RKO (cell line): Measurements from ENCODE around the gene YBX2.
"Not testable (repeated sequence)": the region's sequence is repeated elsewhere in the genome, so short reads cannot be mapped to it uniquely, and the experiment has no call there.

ENCODE experiments used
- DNase-seq: peaks from one replicate; pipeline ENCODE4 v3.0.0-alpha.2; 2016; ENCODE audit warnings: low spot score

YBX2 gene

DNA sequence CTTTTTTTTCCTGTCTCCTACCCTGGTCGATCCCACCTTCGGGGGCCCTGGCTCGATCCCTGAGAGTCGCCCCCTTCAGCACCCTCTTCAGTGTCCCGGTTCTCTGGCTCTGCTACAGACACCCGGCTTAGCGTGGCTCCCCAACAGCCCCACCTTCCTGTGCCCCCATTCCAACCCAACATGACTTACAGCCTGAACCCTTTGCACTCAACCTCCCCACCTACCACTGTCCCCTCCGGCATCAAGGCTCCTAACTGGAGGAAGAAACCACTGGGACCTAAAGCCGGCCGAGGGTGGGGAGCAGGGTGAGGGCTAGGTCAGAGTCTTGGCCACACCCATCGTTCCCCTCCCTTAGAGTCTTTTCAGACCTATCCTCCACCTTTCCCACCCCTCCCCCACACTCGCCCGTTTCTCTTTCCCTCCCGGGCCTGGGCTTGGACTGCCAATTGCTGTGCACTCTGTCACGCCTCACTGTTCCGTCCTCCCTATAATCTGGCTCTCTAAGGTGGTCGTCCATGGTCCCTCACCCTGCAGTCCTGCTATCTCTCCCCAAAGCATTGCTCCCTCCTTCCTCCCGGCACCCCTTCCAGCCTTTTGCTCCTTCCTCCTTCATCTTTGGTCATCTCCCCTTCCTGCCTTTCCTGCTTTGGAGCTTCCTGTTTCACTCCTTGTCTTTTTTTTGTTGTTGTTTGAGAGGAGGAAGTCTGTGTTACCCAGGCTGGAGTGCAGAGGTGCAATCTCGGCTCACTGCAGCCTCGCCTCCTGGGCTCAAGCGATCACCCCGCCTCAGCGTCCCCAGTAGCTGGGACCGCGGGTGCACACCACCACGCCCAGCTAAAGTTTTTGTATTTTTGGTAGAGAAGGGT lies 31.3 kb downstream of the YBX2 start:
- no peak for DNase-seq

DNA sequence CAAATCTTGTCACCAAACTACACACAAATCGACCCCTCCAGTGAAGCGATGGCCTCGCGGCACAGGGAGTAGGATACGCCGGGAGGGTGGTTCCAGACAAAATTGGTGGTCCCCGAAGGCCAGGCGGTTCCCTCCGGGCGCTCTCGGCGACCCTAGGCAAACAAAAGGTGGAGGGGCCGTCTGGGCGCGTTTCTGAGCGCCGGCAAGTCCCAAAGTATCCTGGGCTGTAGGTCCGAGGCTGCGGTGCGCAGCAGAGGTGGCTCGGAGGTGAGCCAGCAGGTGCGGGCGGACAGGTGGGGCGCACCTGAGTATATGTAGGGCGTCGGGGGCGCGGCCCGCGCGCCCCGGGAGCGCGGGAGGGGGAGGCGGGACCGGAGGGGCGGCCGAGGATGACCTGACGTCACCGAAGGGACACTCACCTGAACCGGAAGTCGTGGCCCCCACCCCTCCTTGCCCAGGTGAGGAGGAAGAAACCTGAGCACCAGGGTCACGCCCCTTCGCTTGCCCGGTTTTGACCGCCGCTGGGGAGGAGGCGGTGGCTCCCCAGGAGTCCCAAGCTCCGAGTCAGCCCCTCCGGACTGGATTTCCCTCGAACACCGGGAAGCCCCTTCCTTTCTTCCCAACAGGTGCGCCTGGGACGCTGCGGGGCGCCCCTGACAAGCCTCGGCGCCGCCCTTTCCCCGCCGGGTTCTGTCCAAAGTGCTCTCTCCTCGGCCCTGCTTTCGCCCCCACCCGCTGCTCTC lies 32.1 kb downstream of the YBX2 start, which contains the start of gene CLDN7:
CLDN7 (minus strand) TSS at position 287 of the 743 bp plus-strand sequence. CDS start 435 bp downstream, outside the sequence.
- no peak for DNase-seq

DNA sequence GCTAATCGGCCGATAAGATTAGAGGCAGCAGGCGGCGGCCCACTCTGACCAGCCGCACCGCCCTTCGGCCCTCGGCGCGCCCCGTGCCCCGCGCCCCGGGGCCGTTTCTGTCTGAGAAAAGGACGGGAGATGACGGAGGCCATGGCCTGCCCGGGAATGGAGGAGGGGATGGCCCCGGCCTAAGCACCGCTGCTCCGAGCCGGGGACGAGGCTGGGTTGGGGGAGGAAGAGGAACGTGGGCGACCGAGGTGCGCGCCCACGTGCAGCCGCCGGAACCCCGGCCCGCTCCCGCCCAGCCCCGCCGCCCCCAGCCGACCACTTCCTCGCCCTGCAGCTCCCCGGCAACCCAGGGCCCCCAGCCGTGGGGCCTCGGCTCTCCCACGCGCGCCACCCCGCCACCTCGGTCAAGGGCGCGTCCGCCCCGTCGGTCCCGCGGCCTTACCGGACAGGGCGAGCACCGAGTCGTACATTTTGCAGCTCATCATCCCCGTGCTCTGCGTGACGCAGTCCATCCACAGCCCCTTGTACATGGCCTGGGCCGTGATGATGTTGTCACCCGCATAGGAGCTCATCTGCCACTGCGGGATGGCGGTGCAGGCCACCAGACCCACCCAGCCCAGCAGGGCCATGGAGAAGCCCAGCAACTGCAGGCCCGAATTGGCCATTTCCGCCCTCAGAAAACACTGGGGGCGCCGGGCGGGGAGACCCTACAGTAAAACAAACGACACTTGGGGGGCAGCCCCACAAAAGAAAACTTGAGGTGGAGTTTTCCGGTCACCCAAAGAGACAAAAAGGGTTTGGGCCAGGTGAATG lies 32.9 kb downstream of the YBX2 start:
- no peak for DNase-seq

DNA sequence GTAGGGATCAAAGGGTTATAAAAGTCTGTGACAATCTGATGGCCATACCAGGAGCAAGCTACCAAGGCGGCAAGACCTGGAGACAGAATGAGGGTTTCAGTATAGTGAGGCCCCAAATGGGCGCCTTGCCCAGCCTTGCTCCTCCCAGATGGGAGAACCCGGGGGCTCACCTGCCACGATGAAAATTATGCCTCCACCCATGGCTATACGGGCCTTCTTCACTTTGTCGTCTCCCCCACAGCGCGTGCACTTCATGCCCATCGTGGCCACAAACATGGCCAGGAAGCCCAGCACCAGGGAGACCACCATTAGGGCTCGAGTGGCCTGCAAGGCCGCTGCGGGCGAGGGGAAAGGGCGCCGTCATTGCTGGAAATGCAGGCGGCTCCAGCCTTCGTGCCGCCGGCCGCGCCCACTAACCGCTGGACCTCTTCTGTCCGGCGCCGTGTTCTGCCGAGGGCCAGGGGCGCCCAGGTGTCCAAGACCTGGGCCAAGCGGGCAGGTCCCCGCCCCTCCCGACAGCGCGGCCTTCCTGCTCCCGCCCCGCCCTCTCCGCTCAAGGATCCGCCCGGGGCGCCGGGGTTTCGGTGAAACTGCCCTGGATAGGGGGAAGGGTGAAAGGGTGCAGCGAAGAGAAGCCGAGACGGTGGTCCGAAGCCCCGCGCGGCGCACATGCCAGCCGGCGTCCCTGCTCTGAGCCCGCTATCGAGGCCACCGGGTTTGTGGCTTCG lies 33.6 kb downstream of the YBX2 start:
- DNase-seq = peak; percentile 42

DNA sequence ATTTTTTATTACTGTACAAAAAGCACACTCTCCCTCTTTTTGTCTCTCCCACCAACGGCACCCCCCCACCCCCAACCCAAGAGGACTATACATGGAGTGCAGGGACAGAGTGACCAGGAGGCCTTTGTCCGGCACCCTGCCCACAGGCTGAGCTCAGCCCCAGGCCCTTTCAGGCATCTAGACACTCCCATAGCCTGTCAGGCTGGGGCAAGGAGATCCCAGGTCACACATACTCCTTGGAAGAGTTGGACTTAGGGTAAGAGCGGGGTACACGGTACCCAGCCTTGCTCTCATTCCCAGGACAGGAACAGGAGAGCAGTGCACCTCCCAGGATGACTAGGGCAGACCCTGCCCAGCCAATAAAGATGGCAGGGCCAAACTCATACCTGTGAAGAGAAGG lies 34.3 kb downstream of the YBX2 start:
- no peak for DNase-seq

DNA sequence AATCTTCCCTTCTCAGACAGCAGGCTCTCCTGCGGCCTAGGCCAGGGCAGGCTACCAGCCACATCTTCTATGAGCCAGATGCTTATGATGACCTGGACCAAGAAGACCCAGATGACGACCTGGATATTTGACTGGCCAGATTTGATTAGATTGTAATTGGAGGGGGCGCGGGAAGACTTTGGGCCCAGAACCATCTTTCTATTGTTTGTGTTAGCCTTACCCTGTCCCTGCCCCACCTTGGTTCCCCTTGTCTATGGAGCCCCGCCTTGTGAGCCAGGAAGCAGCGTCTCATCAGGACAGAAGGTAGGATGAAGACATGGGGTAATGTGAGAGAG lies 34.9 kb downstream of the YBX2 start:
- DNase-seq = no peak

DNA sequence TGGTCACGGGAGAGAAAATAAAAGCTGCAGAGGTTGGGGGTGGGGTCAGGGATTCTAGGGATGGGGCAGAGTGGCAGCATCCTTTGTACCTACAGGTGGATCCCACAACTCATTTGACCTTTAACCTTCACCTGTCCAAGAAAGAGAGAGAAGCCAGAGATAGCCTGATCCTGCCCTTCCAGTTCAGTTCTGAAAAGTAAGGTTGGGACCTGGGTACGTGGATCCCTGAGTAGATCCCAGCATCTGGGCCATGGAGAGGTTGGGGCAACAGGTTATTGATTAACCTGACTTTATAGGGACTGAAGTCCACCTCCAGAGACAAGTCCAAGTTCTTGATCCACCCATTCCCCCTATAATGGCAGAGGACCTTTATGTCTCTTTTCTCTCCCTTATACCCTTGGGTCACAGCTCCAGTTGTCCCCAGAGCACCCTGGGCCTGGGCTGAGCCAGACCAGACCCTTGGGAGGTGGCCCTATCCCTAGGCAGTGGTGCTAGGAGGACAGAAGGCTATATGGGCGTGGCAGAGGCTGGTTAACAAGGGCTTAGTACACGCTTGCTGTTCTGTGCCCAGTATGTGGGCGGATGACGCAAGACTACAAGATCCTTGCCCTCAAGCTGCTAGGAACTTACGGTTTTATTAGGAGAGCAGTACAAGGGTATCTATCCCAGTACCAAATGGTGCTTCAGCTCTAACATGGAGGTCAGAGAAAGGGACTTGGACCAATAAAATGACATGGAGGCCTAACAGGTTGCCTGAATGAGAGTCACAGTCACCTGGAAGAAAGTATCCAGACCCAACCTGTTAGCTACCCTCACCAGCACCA lies 35.5 kb downstream of the YBX2 start:
- DNase-seq = peak; percentile 57

DNA sequence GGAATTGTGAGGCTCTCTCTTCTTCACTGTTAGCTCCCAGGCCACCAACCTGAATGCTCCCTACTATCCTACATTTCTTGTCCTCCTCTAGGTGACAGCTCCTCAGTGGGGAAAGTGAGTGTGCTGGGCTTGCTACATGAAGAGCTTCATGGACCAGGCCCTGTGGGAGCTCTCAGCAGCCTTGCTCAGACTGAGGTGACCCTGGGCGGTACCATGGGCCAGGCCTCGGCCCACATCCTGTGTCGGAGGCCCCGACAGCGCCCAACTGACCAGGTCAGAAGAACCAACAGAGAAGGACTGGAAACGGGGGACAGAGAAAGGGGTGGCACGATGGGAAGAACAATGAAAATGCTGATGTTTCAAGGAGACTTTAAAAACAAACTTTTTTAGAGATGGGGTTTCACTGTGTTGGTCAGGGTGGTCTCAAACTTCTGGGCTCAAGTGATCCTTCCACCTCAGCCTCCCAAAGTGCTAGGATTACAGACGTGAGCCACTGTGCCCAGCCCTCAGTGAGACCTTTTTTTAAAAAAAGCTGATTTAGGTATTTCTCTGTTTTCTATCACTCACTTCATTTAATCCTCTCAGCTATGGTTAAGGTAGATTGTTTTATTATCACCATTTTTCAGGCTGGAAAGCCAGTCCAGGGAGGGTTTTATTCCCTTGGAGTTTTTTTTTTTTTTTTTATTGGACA lies 37.5 kb downstream of the YBX2 start:
- no peak for DNase-seq

DNA sequence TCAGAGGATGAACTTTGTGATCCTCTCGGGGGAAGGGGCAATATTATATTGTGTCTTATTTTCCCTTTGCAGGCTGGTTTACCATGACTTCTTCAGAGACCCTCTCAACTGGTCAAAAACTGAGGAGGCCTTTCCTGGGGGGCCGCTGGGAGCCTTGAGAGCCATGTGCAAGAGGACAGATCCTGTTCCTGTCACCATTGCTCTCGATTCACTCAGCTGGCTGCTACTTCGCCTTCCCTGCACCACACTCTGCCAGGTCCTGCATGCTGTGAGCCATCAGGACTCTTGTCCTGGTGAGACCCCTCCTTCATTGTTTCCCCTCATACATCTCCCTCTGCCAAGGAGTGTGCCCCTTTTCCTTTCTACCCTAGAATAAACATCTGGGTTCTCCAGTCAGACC lies 39.9 kb downstream of the YBX2 start:
- no peak for DNase-seq

DNA sequence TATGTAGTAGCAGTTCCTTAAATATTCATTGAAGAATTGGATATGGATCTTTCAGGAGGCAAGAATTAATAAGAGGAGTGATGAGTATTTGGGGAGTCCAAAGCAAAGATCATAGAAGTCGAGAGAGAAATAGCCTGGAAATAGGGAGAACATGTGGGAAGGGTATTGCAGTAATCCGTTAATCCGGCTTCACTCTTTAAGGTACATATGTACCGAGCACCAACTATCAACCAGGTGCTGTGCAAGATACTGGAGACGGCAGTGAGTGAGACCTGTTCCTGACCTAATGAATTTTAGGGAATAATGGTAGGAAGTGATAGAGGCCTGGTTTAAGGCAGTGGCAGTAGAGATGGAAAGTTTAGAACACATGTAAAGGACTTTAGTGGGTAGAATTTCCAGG lies 41.4 kb downstream of the YBX2 start:
- no peak for DNase-seq

DNA sequence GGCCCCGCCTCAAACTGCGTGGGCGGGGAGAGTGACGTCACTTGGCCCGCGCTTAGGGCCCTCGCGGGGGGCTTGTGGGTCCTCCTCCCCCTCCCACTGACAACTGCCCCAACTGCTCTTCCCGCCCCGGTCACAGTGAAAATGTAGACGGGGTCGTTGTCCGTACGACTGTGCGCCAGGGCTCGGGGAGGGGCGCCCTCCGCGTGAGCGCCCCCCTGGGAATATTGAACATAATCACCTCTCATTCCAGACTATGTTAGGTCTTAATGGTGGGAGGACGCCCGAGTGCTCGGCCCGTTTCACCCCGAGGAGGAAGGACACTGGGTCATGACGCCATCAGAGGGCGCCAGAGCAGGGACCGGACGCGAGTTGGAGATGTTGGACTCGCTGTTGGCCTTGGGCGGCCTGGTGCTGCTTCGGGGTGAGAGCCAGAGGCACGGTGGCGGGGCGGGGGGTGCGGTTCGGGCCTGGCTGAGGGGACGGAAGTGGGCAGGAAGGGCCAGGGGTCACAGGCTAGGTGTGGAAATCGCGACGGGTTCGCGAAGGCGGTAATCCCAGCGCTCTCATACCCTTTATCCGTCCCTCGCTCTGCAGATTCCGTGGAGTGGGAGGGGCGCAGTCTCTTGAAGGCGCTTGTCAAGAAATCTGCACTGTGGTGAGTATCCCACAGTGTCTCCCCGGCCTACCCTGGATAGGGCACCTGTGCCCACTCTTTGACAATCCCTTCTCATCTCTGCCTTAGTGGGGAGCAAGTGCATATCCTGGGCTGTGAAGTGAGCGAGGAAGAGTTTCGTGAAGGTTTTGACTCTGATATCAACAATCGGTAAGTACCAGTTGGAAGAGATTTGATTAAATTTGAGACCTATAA lies 42.0 kb downstream of the YBX2 start, which contains the start of gene ELP5:
ELP5 (plus strand) TSS at position 40 of the 868 bp plus-strand sequence; CDS start at position 376, 336 bp downstream.
- peak; percentile 94 for DNase-seq

DNA sequence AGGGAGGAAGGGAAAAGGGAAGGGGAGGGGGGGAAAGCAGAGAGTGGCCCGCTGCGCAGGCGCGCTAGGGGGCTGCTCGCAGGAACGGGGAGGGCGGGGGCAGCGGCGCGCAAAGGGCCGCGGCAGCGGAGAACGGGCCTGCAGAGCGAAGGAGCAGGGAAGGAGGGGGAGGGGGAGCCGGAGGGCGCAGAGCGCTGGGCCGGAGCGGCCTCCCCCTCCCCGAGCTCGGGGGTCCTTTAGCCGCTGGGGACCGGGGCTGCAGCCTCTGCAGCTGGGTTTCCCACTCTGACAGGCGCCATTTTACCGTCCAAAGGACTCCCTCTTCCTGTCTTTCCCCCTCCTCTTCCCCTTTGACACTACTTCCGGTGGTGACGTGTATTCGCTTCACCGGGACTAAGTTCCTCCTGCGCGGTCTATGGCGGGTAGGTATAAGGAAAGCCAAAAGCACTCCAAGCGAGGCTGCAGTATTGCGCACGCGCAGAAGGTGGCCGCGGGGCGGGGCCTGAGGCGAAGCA lies 42.7 kb downstream of the YBX2 start, which contains the start of gene CTDNEP1:
CTDNEP1 (minus strand) TSS at position 74 of the 515 bp plus-strand sequence. CDS start 438 bp downstream, outside the sequence.
- peak; percentile 100 for DNase-seq

DNA sequence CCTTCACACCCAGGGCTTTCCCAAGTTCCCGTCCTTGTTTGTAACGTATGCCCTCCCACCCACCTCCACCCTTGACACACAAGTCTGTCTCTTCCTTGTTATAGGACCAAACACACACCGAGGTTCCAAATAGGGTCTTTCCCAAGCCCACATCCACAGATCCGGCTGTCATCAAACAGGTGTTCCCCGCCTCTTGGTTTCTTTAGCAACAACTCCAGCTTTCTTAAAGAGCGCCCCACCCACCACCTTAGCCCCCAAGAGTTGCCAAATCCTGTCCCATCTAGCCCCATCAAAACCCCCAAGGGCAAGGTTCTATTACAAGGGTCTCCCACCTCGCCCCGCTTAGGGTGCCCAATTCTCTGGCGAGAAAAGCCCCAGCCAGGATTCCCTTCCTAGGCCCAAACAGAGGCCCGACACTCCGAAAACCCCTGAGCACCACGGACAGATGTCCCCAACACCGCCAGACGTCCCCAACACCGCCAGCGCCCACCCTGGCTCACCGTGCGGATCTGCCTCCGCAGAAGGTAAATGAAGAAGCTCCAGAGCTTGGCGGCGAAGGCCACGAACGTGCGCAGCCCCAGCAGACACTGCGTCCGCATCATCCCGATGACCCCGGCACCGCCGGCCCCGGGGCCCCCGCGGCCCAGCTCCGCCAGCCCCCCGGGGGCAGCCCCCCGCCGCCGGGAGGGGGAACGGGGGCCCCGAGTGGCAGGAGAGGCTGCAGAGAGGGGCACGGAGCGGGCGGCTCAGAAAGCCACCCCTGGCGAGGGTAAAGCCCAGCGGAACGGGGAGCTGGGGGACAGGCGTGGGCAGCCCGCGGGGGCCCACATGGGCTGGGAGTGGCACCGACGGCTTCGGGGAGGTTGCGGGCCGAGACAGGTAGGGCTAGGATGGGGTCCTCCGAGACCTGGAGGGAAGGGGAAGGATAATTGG lies 43.5 kb downstream of the YBX2 start:
- DNase-seq = no peak

DNA sequence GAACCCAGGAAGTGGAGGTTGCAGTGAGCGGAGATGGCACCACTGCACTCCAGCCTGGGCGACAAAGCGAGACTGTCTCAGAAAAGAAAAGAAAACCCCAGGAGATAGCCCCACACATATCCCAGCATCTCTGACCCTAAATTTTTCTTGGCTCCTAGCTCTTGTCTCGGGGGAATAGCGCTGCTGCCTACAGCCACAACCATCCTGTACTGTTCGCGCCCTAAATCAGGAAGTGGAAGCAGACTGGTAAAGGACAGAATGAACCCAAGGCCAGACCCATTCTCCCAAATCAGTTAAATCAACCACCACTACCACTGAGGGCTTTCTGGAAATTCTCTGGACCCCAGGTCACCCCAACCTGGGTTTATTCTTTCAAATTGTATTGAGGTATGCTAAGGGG lies 44.6 kb downstream of the YBX2 start:
- no peak for DNase-seq

DNA sequence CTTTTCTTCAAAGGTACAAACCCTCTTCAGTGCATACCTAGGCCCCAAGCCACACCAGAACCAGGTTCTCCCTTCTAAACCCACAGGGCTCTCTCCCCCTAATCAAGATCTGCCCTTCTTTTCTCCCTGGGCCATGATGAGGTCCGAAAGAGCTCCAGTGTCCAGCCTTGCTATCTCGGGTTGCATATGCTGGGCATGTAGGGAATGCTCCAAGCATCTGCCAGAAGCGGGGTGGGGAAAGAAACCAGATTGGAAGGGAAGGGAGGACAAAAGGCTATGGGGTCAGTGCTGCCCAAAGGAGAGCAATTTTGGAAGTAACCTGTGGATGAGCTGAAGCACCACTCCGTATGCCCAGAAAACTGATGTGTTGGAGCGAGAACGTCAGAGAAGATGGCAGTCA lies 45.2 kb downstream of the YBX2 start:
- DNase-seq = no peak

DNA sequence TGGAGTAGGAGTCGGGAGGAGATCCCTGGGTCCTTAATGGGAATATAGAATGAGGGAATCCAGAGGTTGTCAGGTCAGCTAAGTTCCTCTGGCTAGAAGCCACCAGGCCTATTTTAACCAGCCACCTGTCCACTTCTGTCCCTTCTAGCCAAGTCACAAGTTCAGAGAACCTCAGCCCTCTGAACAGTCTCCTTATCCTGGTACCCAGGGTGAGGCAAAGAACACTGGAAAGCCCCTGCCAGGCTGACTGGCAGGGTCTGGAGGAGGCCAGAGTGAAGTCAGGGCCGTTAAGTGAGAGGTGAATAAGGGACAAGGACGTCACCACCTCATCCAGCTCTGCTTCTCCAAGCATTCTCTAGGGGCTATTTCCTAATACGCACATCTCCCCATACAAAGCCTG lies 45.6 kb downstream of the YBX2 start:
- no peak for DNase-seq

DNA sequence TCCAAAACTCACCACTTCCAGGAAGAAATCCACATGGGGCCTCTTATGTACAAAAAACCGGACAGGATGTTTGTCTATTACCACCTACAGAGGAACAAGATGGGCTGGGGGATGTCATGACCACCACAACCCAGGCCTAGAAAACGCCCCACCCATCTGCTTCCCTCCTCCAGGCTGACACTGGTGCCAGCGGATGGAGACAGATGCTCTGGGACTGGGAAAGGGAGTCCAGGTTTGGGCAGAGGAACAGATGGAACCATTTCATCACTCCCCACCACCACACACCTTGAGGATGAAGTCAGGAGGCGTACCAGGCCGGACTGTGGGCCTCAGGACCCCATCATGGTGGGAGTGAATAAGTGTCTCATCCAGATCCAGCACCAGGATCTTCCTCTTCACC lies 47.7 kb downstream of the YBX2 start:
- no peak for DNase-seq

DNA sequence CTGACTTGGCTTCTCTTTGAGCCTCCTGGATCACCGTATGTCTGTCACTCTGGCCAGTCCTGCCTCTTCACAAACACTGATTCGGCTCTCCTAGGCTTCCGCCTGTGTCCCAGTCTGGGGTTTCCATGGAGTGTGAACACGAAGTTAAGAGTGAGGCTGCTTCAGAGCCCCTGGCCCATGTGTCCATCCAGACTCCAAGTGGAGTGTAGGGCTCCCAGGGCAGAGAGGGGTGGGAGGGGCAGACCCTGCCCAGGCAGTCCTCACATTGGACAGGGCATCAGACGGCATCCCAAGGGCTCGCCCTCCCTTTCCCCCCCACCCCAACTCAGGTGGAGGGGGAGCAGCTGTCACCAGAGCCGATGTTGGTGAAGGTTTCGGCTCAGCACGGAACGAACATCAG lies 50.6 kb downstream of the YBX2 start:
- DNase-seq = not testable (repeated sequence)
